Endothelial cell of umbilical vein (primary cell): Measurements from ENCODE around the gene ALS2. TPM values are rescaled to one million over a fixed set of nuclear protein-coding genes. Genes with fewer than 3 reads are reported as not detected.

Experiments
- BruUV-seq: library from RNA; stranded (reverse); fragments of 400-500 nt; replicated peaks from 2 replicates; lab custom pipeline; 2021; lab: Mats Ljungman, UMichigan
- CTCF ChIA-PET: fragments of 300-600, 350-600 bp; sonication (Branson Sonifier 250); formaldehyde crosslinking; loops from one replicate; lab custom pipeline; 2021; ENCODE audit warnings: antibody characterized with exemption, inconsistent platforms; lab: Charles Lee
- POLR2A ChIA-PET: fragments of 300-600, 350-600 bp; sonication (Branson Sonifier 250); formaldehyde crosslinking; loops from one replicate; lab custom pipeline; 2021; ENCODE audit warnings: antibody characterized with exemption, inconsistent platforms; lab: Charles Lee
- DNase-seq: peaks from one replicate; pipeline ENCODE4 v3.0.0-alpha.2; 2011; ENCODE audit warnings: low read depth, low spot score
- FAIRE-seq: peaks from 2 replicates; lab custom pipeline; 2011; peaks lifted over from hg19 to GRCh38; lab: Jason Lieb, UNC
- H2AFZ ChIP-seq: 2 replicates; pipeline ENCODE4 v1.6.0; 2012; ENCODE audit warnings: low read depth, low read length, control low read depth, inconsistent platforms
- H3K27ac ChIP-seq: 2 replicates; pipeline ENCODE4 v1.5.1; 2011; ENCODE audit warnings: low read depth, mild to moderate bottlenecking, control low read depth, low read length, moderate library complexity; ENCODE audit not compliant: insufficient read depth
- H3K27me3 ChIP-seq, 2 experiments: 2 replicates each; pipeline versions ENCODE4 v1.6.0 to v1.6.1; 2011; ENCODE audit warnings: low read length in 2 of 2, mixed read lengths in 1 of 2; ENCODE audit not compliant: control insufficient read depth in 2 of 2, insufficient read depth in 2 of 2
- H3K36me3 ChIP-seq, 2 experiments: 2 replicates in 1 of 2; 3 replicates in 1 of 2; pipeline ENCODE4 v1.5.1; 2011; ENCODE audit warnings: low read length in 2 of 2, mild to moderate bottlenecking in 1 of 2, moderate library complexity in 1 of 2; ENCODE audit not compliant: control insufficient read depth in 2 of 2, insufficient read depth in 2 of 2; ENCODE audit errors: extremely low read depth in 1 of 2
- H3K4me1 ChIP-seq: 3 replicates; pipeline ENCODE4 v1.5.1; 2011; ENCODE audit warnings: mild to moderate bottlenecking, low read length; ENCODE audit not compliant: control insufficient read depth, insufficient read depth; ENCODE audit errors: extremely low read depth
- H3K4me2 ChIP-seq: 2 replicates; pipeline ENCODE4 v1.6.1; 2011; ENCODE audit warnings: low read length, control low read depth, mixed read lengths; ENCODE audit not compliant: insufficient read depth
- H3K4me3 ChIP-seq, 3 experiments: fragments of 200-600 bp in 1 of 3; sonication (generic), shearing (Covaris generic) in 1 of 3; replicated peaks in 1 of 3; 2 replicates each; pipeline ENCODE4 v1.5.1; 2011 to 2016; ENCODE audit warnings: control low read depth in 3 of 3, low read length in 3 of 3, mild to moderate bottlenecking in 2 of 3, inconsistent platforms in 1 of 3, low read depth in 1 of 3, moderate library complexity in 1 of 3; ENCODE audit not compliant: insufficient read depth in 1 of 3
- H3K79me2 ChIP-seq: 2 replicates; pipeline ENCODE4 v1.6.0; 2012; ENCODE audit warnings: low read length, inconsistent platforms; ENCODE audit not compliant: control insufficient read depth, insufficient read depth
- H3K9ac ChIP-seq: replicated peaks from 2 replicates; pipeline ENCODE3; 2011; ENCODE audit warnings: low read length, control low read depth; ENCODE audit not compliant: insufficient read depth; ENCODE audit errors: extremely low read depth
- H3K9me1 ChIP-seq: replicated peaks from 3 replicates; pipeline ENCODE4 v1.6.0; 2011; ENCODE audit warnings: mild to moderate bottlenecking, low read length; ENCODE audit not compliant: control insufficient read depth, insufficient read depth; ENCODE audit errors: extremely low read depth
- H3K9me3 ChIP-seq: replicated peaks from 2 replicates; pipeline ENCODE4 v1.5.1; 2012; ENCODE audit warnings: low read length, inconsistent platforms; ENCODE audit not compliant: control insufficient read depth, insufficient read depth
- H4K20me1 ChIP-seq: replicated peaks from 2 replicates; pipeline ENCODE3; 2011; ENCODE audit warnings: mild to moderate bottlenecking, low read length; ENCODE audit not compliant: control insufficient read depth, insufficient read depth; ENCODE audit errors: extremely low read depth
- CTCF ChIP-seq, 2 donors: IDR thresholded peaks; 1 replicate in 1 of 2; 2 replicates in 1 of 2; pipeline ENCODE4 v1.5.1; 2011; ENCODE audit warnings: low read length in 2 of 2, mild to moderate bottlenecking in 2 of 2, moderate library complexity in 2 of 2, control low read depth in 1 of 2, inconsistent platforms in 1 of 2, low read depth in 1 of 2; ENCODE audit not compliant: insufficient read depth in 1 of 2; ENCODE audit errors: extremely low read depth in 1 of 2
- EZH2 ChIP-seq: IDR thresholded peaks from 2 replicates; pipeline ENCODE4 v1.6.1; 2012; ENCODE audit warnings: borderline replicate concordance, low read depth, mild to moderate bottlenecking, moderate library complexity, low read length, inconsistent platforms; ENCODE audit not compliant: severe bottlenecking
- FOS ChIP-seq: IDR thresholded peaks from 2 replicates; pipeline ENCODE4 v1.6.1; 2011; ENCODE audit warnings: mild to moderate bottlenecking, low read length, moderate library complexity, borderline replicate concordance; ENCODE audit not compliant: insufficient read depth
- GATA2 ChIP-seq: IDR thresholded peaks from 2 replicates; pipeline ENCODE4 v1.7.0; 2011; ENCODE audit warnings: low read depth, mild to moderate bottlenecking, moderate library complexity, mixed read lengths, low read length; ENCODE audit not compliant: insufficient read length, insufficient read depth
- JUN ChIP-seq: IDR thresholded peaks from 2 replicates; pipeline ENCODE4 v1.6.1; 2011; ENCODE audit warnings: borderline replicate concordance, low read depth; ENCODE audit not compliant: insufficient read length, insufficient read depth
- MAX ChIP-seq: IDR thresholded peaks from 2 replicates; pipeline ENCODE4 v1.6.1; 2011; ENCODE audit not compliant: insufficient read depth, insufficient read length
- MYC ChIP-seq: IDR thresholded peaks from one replicate; pipeline ENCODE4 v1.6.1; 2011; ENCODE audit warnings: mild to moderate bottlenecking, low read depth, low read length
- POLR2A ChIP-seq: IDR thresholded peaks from 2 replicates; pipeline ENCODE4 v1.6.1; 2012; ENCODE audit warnings: low read depth, mild to moderate bottlenecking, control low read depth, low read length
- POLR2AphosphoS5 ChIP-seq: IDR thresholded peaks from 2 replicates; pipeline ENCODE4 v1.6.1; 2012; ENCODE audit warnings: low read depth, mild to moderate bottlenecking, control low read depth, low read length, moderate library complexity; ENCODE audit not compliant: insufficient read depth
- dilution Hi-C: fragments of 300-500 bp; cut with MboI; formaldehyde crosslinking; loops from one replicate; pipeline ENCODE4 v1.15.0; 2019; ENCODE audit warnings: low sequenced_read_pairs; ENCODE audit not compliant: extremely low pct_ligation_motif_present
- intact Hi-C: fragments of 100-400 bp; cut with micrococcal nuclease; formaldehyde crosslinking; loops from one replicate; pipeline ENCODE4 v1.10.0; 2022
- polyA plus RNA-seq, 4 experiments: library from polyadenylated mRNA; depleted of rRNA in 3 of 4; stranded (reverse) in 3 of 4; unstranded in 1 of 4; fragments of >200 nt; gene quantifications; 2 replicates each; pipeline versions ENCODE4 v1.2.1 to v1.2.3, GENCODE V29; 2011 to 2012; ENCODE audit warnings: missing spikeins in 1 of 4
- total RNA-seq: library from RNA; stranded (reverse); gene quantifications from 2 replicates; pipeline ENCODE4 v1.2.3, GENCODE V29; 2021

Gene ALS2
- total and polyA plus RNA-seq, 2 donors (not counting 3 experiments of a cell fraction or from before 2014, with no cell fraction given): 13.1 to 36.1 TPM

GRCh38 chr2:201664334-201664733 lies 116.4 kb downstream of the ALS2 start:
- H3K9me1 ChIP-seq: no peaks in the 10 kb centered on the region
- POLR2A ChIA-PET: no interaction called here
- dilution Hi-C loops: no loop called here

GRCh38 chr2:201661366-201661765 lies 119.4 kb downstream of the ALS2 start:
- no peaks in the 10 kb centered on the region for H3K36me3 ChIP-seq
- TF ChIP-seq POLR2AphosphoS5 (no peak), EZH2 (no peak), POLR2A (no peak), CTCF (IDR thresholded peaks at IDR 0.05; ENCODE audit: extremely low read depth in 1 of 2, insufficient read depth in 1 of 2, low read depth in 1 of 2, low read length in 2 of 2) (no peak), MAX (no peak), FOS (no peak), GATA2 (no peak), JUN (no peak), MYC (no peak)
- no peak overlapping the region for H3K4me2 ChIP-seq
- no peak overlapping the region for H3K9ac ChIP-seq
- intact Hi-C loops: no loop called here
- ChIA-PET POLR2A (no interaction called here), CTCF (interaction anchor here (1.4 kb wide), 1 partner anchor 46 kb away, joined by 5 read pairs; no protein-coding TSS in a partner anchor)
- H3K9me3 ChIP-seq: no peaks in the 10 kb centered on the region
- no peak overlapping the region for H3K4me3 ChIP-seq
- H3K9me1 ChIP-seq: no peaks in the 10 kb centered on the region
- no peaks in the 10 kb centered on the region for H3K27me3 ChIP-seq
- H3K4me1 ChIP-seq: peaks cover 2% of the 10 kb centered on the region
- dilution Hi-C loops: no loop called here
- no peak for DNase-seq
- no peak overlapping the region for H3K27ac ChIP-seq
- H2AFZ ChIP-seq: peak overlapping the region; percentile 27
- no TSS peak for BruUV-seq
- FAIRE-seq: no peak
- no peaks in the 10 kb centered on the region for H4K20me1 ChIP-seq
- no peaks in the 10 kb centered on the region for H3K79me2 ChIP-seq

More at GRCh38 chr2:201664334-201664733, 116.4 kb downstream of the ALS2 start:
- no peak for TF ChIP-seq GATA2
- Histone ChIP-seq H3K4me1 (peaks cover 2% of the 10 kb centered on the region), H3K27ac (no peak overlapping the region), H3K36me3 (no peaks in the 10 kb centered on the region), H2AFZ (no peak overlapping the region), H3K9me3 (no peaks in the 10 kb centered on the region), H3K4me2 (no peak overlapping the region), H3K4me3 (no peak overlapping the region), H3K79me2 (no peaks in the 10 kb centered on the region), H4K20me1 (no peaks in the 10 kb centered on the region), H3K9ac (no peak overlapping the region), H3K27me3 (no peaks in the 10 kb centered on the region)
- intact Hi-C loops: no loop called here
- CTCF ChIA-PET: interaction anchor here (0.6 to 2.2 kb wide), 8 partner anchors 21 to 432 kb away, joined by 3 to 10 read pairs (median 3); partner anchors contain the start of gene TMEM237
- DNase-seq: no peak
- FAIRE-seq: no peak
- no TSS peak for BruUV-seq
